GM23248 (cell line): ENCODE data around the gene DDX27.

Source experiments
- EZH2 ChIP-seq: fragments of 200-600 bp; sonication (generic); IDR thresholded peaks from 2 replicates; pipeline ENCODE4 v1.6.1; 2018; ENCODE audit warnings: antibody characterized with exemption, mild to moderate bottlenecking; ENCODE audit not compliant: insufficient read depth, poor library complexity, severe bottlenecking
- EZH2phosphoT487 ChIP-seq: fragments of 200-600 bp; sonication (generic); IDR thresholded peaks from 2 replicates; pipeline ENCODE4 v1.6.1; 2018; ENCODE audit warnings: antibody characterized with exemption, moderate library complexity, mild to moderate bottlenecking, low read depth; ENCODE audit not compliant: insufficient read depth

DNA sequence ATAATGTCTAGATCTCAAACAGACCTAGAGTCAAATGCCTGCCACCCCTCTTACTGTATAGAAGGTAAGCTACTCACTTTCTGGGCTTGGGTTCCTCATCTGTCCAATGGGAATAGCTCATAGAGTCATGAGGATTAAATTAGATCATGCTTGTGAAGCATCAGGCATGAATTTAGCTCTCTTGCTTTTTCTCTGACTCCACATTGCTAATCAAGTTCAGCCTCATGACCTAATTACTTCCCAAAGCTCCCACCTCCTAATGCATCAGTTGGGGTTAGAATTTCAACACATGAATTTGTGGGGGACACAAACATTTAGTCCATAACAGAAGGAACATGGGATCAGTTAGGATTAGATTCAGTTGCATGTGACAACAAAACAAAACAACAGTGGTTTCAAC lies 4.6 kb upstream of the DDX27 start:
- no peak for TF ChIP-seq EZH2
- TF ChIP-seq EZH2phosphoT487, result no peak
